GM21529 (cell line): Measurements from ENCODE around the gene UCHL3.

Source experiments
- ATAC-seq: cut with Tn5 transposase; IDR thresholded peaks from one replicate; pipeline ENCODE4 v1.9.1; 2021; ENCODE audit not compliant: unreplicated experiment

The UCHL3 gene

GRCh38 chr13:75621147-75621546 lies 71.6 kb downstream of the UCHL3 start:
- ATAC-seq, result no peak

- no peak for ATAC-seq
Observed at GRCh38 chr13:75628801-75629200, 79.2 kb downstream of the UCHL3 start.

GRCh38 chr13:75633285-75633684 lies 83.7 kb downstream of the UCHL3 start:
- ATAC-seq, result no peak

- peak; percentile 2 for ATAC-seq
Observed at GRCh38 chr13:75635101-75635827, 85.7 kb downstream of the UCHL3 start.

GRCh38 chr13:75635828-75636435 lies 86.3 kb downstream of the UCHL3 start, which contains the start of gene LMO7:
Gene LMO7, plus strand, starts transcription at chr13:75636330. Its CDS starts 328 bp downstream, at chr13:75636658.
- peak; percentile 62 for ATAC-seq

GRCh38 chr13:75636436-75637180 lies 87.0 kb downstream of the UCHL3 start:
- ATAC-seq, result peak; percentile 45

GRCh38 chr13:75637181-75637750 lies 87.7 kb downstream of the UCHL3 start:
- no peak for ATAC-seq

- no peak for ATAC-seq
Observed at GRCh38 chr13:75639454-75639853, 89.9 kb downstream of the UCHL3 start.

- no peak for ATAC-seq
Observed at GRCh38 chr13:75641026-75641425, 91.4 kb downstream of the UCHL3 start.

GRCh38 chr13:75643182-75643581 lies 93.6 kb downstream of the UCHL3 start:
- no peak for ATAC-seq

- no peak for ATAC-seq
Observed at GRCh38 chr13:75643693-75644092, 94.1 kb downstream of the UCHL3 start.

- no peak for ATAC-seq
Observed at GRCh38 chr13:75645141-75645540, 95.5 kb downstream of the UCHL3 start.

GRCh38 chr13:75647126-75647784 lies 97.7 kb downstream of the UCHL3 start:
- ATAC-seq, result peak; percentile 84

GRCh38 chr13:75648446-75648845 lies 98.9 kb downstream of the UCHL3 start:
- ATAC-seq, result no peak

- no peak for ATAC-seq
Observed at GRCh38 chr13:75651013-75651412, 101.4 kb downstream of the UCHL3 start.

GRCh38 chr13:75652726-75653125 lies 103.1 kb downstream of the UCHL3 start:
- no peak for ATAC-seq
